BE2C (cell line): ENCODE results near the gene CORO6.

Source experiments
- DNase-seq: peaks from one replicate; pipeline ENCODE4 v3.0.0-alpha.2; 2020
- H3K27me3 ChIP-seq: fragments of 250-450 bp; sonication (Bioruptor Pico); 2 replicates; pipeline ENCODE4 v1.5.1; 2020; ENCODE audit warnings: mild to moderate bottlenecking
- H3K36me3 ChIP-seq: fragments of 250-450 bp; sonication (Bioruptor Pico); 2 replicates; pipeline ENCODE4 v1.5.1; 2020; ENCODE audit warnings: mild to moderate bottlenecking
- H3K4me1 ChIP-seq: fragments of 250-450 bp; sonication (Bioruptor Pico); 2 replicates; pipeline ENCODE4 v1.5.1; 2020
- H3K4me3 ChIP-seq: 2 replicates; pipeline ENCODE4 v1.5.1; 2011; ENCODE audit warnings: low read depth, low read length
- H3K9me3 ChIP-seq: fragments of 250-450 bp; sonication (Bioruptor Pico); 2 replicates; pipeline ENCODE4 v1.5.1; 2020
- TF ChIP-seq, protein P1 (sequence below): IDR thresholded peaks from 2 replicates; pipeline ENCODE4 v1.5.1; 2012; ENCODE audit warnings: mild to moderate bottlenecking, low read depth, low read length

CORO6 gene

GRCh38 chr17:29588017-29588561 lies 34.6 kb downstream of the CORO6 start:
- DNase-seq, result no peak
- TF ChIP-seq, protein P1, sequence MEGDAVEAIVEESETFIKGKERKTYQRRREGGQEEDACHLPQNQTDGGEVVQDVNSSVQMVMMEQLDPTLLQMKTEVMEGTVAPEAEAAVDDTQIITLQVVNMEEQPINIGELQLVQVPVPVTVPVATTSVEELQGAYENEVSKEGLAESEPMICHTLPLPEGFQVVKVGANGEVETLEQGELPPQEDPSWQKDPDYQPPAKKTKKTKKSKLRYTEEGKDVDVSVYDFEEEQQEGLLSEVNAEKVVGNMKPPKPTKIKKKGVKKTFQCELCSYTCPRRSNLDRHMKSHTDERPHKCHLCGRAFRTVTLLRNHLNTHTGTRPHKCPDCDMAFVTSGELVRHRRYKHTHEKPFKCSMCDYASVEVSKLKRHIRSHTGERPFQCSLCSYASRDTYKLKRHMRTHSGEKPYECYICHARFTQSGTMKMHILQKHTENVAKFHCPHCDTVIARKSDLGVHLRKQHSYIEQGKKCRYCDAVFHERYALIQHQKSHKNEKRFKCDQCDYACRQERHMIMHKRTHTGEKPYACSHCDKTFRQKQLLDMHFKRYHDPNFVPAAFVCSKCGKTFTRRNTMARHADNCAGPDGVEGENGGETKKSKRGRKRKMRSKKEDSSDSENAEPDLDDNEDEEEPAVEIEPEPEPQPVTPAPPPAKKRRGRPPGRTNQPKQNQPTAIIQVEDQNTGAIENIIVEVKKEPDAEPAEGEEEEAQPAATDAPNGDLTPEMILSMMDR, result no peak
- Histone ChIP-seq H3K9me3 (no peaks in the 10 kb centered on the region), H3K36me3 (peaks cover 2% of the 10 kb centered on the region; the same call in 1 of the 2 replicates), H3K4me1 (peaks cover 14% of the 10 kb centered on the region), H3K4me3 (peak overlapping the region; percentile 66), H3K27me3 (no peaks in the 10 kb centered on the region)

GRCh38 chr17:29587591-29587990 lies 35.1 kb downstream of the CORO6 start:
- Histone ChIP-seq H3K4me1 (peaks cover 12% of the 10 kb centered on the region), H3K9me3 (no peaks in the 10 kb centered on the region), H3K36me3 (peaks cover 3% of the 10 kb centered on the region; the same call in 1 of the 2 replicates), H3K4me3 (peak overlapping the region; percentile 66; the same call in 1 of the 2 replicates), H3K27me3 (no peaks in the 10 kb centered on the region)
- TF ChIP-seq, protein P1, result no peak
- no peak for DNase-seq

DNA sequence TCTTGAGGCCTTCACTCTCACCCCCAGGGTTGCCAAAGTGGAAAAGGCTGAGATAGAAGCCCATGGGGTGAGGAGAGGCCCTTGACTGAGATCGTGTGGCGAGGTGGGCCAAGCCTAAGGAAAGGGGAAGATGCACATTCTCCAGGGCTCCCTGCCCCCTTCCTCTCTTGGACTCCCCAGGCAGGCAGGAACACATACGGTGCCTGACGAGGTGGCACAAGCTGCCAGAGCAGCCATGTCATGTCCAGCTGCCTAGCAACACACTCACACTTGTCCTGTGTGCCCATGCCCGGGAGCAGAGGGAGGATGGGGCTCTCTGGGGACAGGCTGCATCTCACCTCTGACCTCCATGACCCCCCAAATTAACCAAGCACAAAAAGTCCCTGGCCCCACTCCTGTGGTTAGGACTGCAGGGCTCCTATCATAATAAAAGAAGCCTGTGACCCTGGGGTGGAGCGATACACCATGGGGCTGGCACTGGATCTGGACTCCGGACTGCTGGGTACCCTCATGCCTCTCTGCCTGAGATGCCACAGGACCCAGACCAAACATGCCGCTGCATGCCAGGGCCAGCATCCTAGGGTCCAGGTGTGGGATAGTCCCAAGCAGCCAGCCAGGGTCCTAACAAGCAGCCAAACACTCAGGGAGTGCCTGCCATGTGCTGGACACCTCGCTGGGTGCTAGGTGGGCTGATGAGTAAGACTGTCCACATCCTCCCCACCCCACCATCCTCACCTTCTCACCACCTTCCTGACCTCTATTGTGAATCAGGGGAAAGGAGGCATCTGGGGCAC lies 35.8 kb downstream of the CORO6 start:
- no peak overlapping the region for H3K4me3 ChIP-seq
- H3K9me3 ChIP-seq, result no peaks in the 10 kb centered on the region
- no peak for DNase-seq
- H3K4me1 ChIP-seq, result peaks cover 5% of the 10 kb centered on the region
- H3K27me3 ChIP-seq, result no peaks in the 10 kb centered on the region
- peaks cover 3% of the 10 kb centered on the region; the same call in 1 of the 2 replicates for H3K36me3 ChIP-seq
- TF ChIP-seq, protein P1, result no peak

DNA sequence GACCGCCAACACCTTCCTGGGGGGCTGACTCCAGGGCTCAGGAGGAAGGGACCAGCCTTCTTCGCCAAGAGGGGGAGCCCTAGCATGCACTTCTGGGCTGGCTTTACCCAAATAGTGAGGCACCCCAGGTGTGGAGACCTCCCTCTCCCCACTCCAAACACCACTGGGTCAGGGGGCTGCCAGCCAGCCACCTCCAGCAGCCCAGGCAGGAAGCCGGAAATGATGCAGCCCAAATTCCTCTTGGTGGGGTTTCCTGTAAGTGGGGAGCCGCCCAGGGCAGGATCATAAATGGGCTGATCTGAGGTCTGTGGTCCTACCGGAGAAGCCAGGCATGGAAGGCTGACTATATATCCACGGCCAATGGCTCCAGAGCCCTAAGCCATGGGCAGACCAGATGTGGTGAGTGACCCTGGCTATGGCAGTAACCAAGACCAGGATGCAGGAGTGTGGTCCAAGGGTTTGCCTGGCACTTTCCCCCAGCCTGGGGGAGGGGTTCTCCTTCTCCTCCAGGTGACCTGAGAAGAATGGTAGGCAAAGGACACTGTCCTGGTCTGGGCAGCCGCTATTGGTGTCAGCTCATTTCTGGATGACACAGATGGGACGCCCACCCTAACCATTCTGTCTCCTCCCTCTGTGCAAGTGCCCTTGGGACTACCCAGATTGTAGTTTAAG lies 37.5 kb downstream of the CORO6 start:
- no peak for DNase-seq
- H3K4me1 ChIP-seq, result peaks cover 4% of the 10 kb centered on the region; the same call in 1 of the 2 replicates

GRCh38 chr17:29584452-29585079 lies 38.1 kb downstream of the CORO6 start:
- TF ChIP-seq, protein P1, result no peak
- no peak for DNase-seq
- Histone ChIP-seq H3K27me3 (no peaks in the 10 kb centered on the region), H3K36me3 (peaks cover 3% of the 10 kb centered on the region; the same call in 1 of the 2 replicates), H3K4me1 (no peaks in the 10 kb centered on the region), H3K9me3 (no peaks in the 10 kb centered on the region), H3K4me3 (no peak overlapping the region)

More for the DNA sequence above, 37.5 kb downstream of the CORO6 start:
- H3K4me3 ChIP-seq, result no peak overlapping the region
- peaks cover 3% of the 10 kb centered on the region; the same call in 1 of the 2 replicates for H3K36me3 ChIP-seq
- H3K9me3 ChIP-seq, result no peaks in the 10 kb centered on the region
- H3K27me3 ChIP-seq, result no peaks in the 10 kb centered on the region
- TF ChIP-seq, protein P1, result 0 out of 2 replicates have a peak, but pooled peaks have one; percentile 16
